GM12878 (cell line): Measurements from ENCODE around the gene SOBP. TPM values are rescaled to one million over a fixed set of nuclear protein-coding genes. Genes with fewer than 3 reads are reported as not detected.

Experiments
- ATAC-seq: fragments of 200-7000 bp; cut with Tn5 transposase; 3 replicates; pipeline ENCODE4 v1.9.1; 2020; ENCODE audit warnings: mild to moderate bottlenecking, moderate library complexity
- BruUV-seq: library from RNA; stranded (reverse); fragments of 400-500 nt; replicated peaks from 2 replicates; lab custom pipeline; 2021; lab: Mats Ljungman, UMichigan
- CTCF ChIA-PET: fragments of 300-600 bp; sonication (Branson Sonifier 250); formaldehyde crosslinking; extraction: SDS; loops from one replicate; lab custom pipeline; 2021; ENCODE audit warnings: inconsistent platforms; lab: Yijun Ruan, JAX
- POLR2A ChIA-PET: fragments of 350-600 bp; formaldehyde crosslinking; extraction: SDS; loops from one replicate; lab custom pipeline; 2021; ENCODE audit warnings: inconsistent platforms; lab: Charles Lee
- RAD21 ChIA-PET: fragments of 300-600 bp; sonication (Branson Sonifier 250); formaldehyde crosslinking; loops from one replicate; lab custom pipeline; 2023; ENCODE audit warnings: antibody characterized with exemption; ENCODE audit not compliant: unreplicated experiment; lab: Charles Lee
- SMC1A ChIA-PET: fragments of 300-600 bp; sonication (Branson Sonifier 250); formaldehyde crosslinking; loops from one replicate; lab custom pipeline; 2023; ENCODE audit not compliant: unreplicated experiment, uncharacterized antibody; lab: Charles Lee
- DNase-seq: peaks from one replicate; pipeline ENCODE4 v3.0.0-alpha.2; 2011; ENCODE audit warnings: low read depth, low spot score
- FAIRE-seq: peaks from 3 replicates; lab custom pipeline; 2011; peaks lifted over from hg19 to GRCh38; lab: Jason Lieb, UNC
- H2AFZ ChIP-seq: 2 replicates; pipeline ENCODE4 v1.6.0; 2011; ENCODE audit warnings: low read depth, low read length, control low read depth; ENCODE audit not compliant: control insufficient read depth
- H3K27ac ChIP-seq: 2 replicates; pipeline ENCODE4 v1.5.1; 2011; ENCODE audit warnings: control low read depth; ENCODE audit not compliant: control insufficient read depth, insufficient read depth
- H3K27me3 ChIP-seq, 2 experiments: replicated peaks in 1 of 2; 2 replicates each; pipeline versions ENCODE4 v1.6.0 to v1.6.1; 2011; ENCODE audit warnings: low read length in 1 of 2; ENCODE audit not compliant: control insufficient read depth in 2 of 2, insufficient read depth in 2 of 2
- H3K36me3 ChIP-seq, 2 experiments: 2 replicates each; pipeline ENCODE4 v1.5.1; 2011; ENCODE audit warnings: low read length in 1 of 2; ENCODE audit not compliant: control insufficient read depth in 2 of 2, insufficient read depth in 2 of 2
- H3K4me1 ChIP-seq: 2 replicates; pipeline ENCODE4 v1.6.1; 2011; ENCODE audit warnings: mild to moderate bottlenecking, low read length, moderate library complexity, mixed read lengths; ENCODE audit not compliant: control insufficient read depth, insufficient read depth
- H3K4me2 ChIP-seq: 2 replicates; pipeline ENCODE4 v1.6.0; 2011; ENCODE audit warnings: control low read depth; ENCODE audit not compliant: control insufficient read depth, insufficient read depth
- H3K4me3 ChIP-seq: fragments of 200-600 bp; sonication (generic); 2 replicates; pipeline ENCODE4 v1.5.1; 2016
- H3K79me2 ChIP-seq: 2 replicates; pipeline ENCODE4 v1.6.0; 2011; ENCODE audit warnings: low read length; ENCODE audit not compliant: control insufficient read depth, insufficient read depth
- H3K9ac ChIP-seq: 2 replicates; pipeline ENCODE4 v1.8.0; 2011; ENCODE audit warnings: low read length, control low read depth, mixed read lengths; ENCODE audit not compliant: control insufficient read depth, insufficient read depth
- H3K9me3 ChIP-seq: replicated peaks from 3 replicates; pipeline ENCODE4 v1.5.1; 2011; ENCODE audit warnings: mild to moderate bottlenecking, low read length; ENCODE audit not compliant: control insufficient read depth, insufficient read depth
- H4K20me1 ChIP-seq: 2 replicates; pipeline ENCODE4 v1.6.0; 2011; ENCODE audit not compliant: control insufficient read depth, insufficient read depth
- BHLHE40 ChIP-seq, 2 experiments: fragments of 450-650 bp in 1 of 2; IDR thresholded peaks; 2 replicates each; pipeline ENCODE4 v1.6.1; 2011 to 2017; ENCODE audit warnings: low read depth in 2 of 2, borderline replicate concordance in 1 of 2, improper control_type of control experiment in 1 of 2, low read length in 1 of 2, mild to moderate bottlenecking in 1 of 2
- CHD2 ChIP-seq: IDR thresholded peaks from 2 replicates; pipeline ENCODE4 v1.6.1; 2011; ENCODE audit warnings: low read depth, low read length, improper control_type of control experiment, borderline replicate concordance
- DPF2 ChIP-seq: fragments of 450-650 bp; IDR thresholded peaks from 2 replicates; pipeline ENCODE4 v1.6.1; 2017; ENCODE audit warnings: mild to moderate bottlenecking
- EED ChIP-seq: sonication (generic); IDR thresholded peaks from 2 replicates; pipeline ENCODE4 v1.6.1; 2016; ENCODE audit warnings: antibody characterized with exemption, low read depth
- EGR1 ChIP-seq, 2 experiments: IDR thresholded peaks; 1 replicate in 1 of 2; 2 replicates in 1 of 2; pipeline ENCODE4 v1.6.1; 2011 to 2012; ENCODE audit warnings: low read depth in 2 of 2, low read length in 2 of 2, borderline replicate concordance in 1 of 2, mild to moderate bottlenecking in 1 of 2, moderate library complexity in 1 of 2
- HDAC2 ChIP-seq: fragments of 200-600 bp; sonication (generic); IDR thresholded peaks from 2 replicates; pipeline ENCODE4 v1.6.1; 2017
- JUND ChIP-seq: IDR thresholded peaks from 2 replicates; pipeline ENCODE4 v1.6.1; 2012; ENCODE audit warnings: low read depth, mild to moderate bottlenecking, low read length, improper control_type of control experiment, moderate library complexity
- MTA2 ChIP-seq: fragments of 450-650 bp; IDR thresholded peaks from 2 replicates; pipeline ENCODE4 v1.6.1; 2016; ENCODE audit warnings: low read depth, mild to moderate bottlenecking, moderate library complexity
- MTA3 ChIP-seq: IDR thresholded peaks from 2 replicates; pipeline ENCODE4 v1.6.1; 2012; ENCODE audit warnings: low read length, inconsistent platforms, borderline replicate concordance
- NFYA ChIP-seq: IDR thresholded peaks from 2 replicates; pipeline ENCODE4 v1.6.1; 2011; ENCODE audit warnings: low read depth, mild to moderate bottlenecking, low read length, improper control_type of control experiment, borderline replicate concordance
- NRF1 ChIP-seq: conservative IDR thresholded peaks from 2 replicates; pipeline ENCODE4 v1.6.1; 2011; ENCODE audit warnings: mild to moderate bottlenecking, low read depth, low read length, improper control_type of control experiment
- RCOR1 ChIP-seq: conservative IDR thresholded peaks from 2 replicates; pipeline ENCODE4 v1.6.1; 2012; ENCODE audit warnings: low read depth, low read length, improper control_type of control experiment
- ZNF207 ChIP-seq: fragments of 450-650 bp; IDR thresholded peaks from 2 replicates; pipeline ENCODE4 v1.6.1; 2014; ENCODE audit warnings: antibody characterized with exemption, mild to moderate bottlenecking, borderline replicate concordance
- WGBS: methylation state at CpG from one replicate; pipeline ENCODE4 v1.1.6; 2016; ENCODE audit warnings: low lambda C conversion rate; ENCODE audit not compliant: insufficient replicate concordance, insufficient coverage; ENCODE audit errors: missing lambda C conversion rate; 5-methylcytosine and 5-hydroxymethylcytosine counted together
- in situ Hi-C: fragments of 300-500 bp; cut with MboI; formaldehyde crosslinking; loops from 9 replicates; pipeline ENCODE4 v1.14.3; 2018; ENCODE audit warnings: mixed read lengths
- intact Hi-C: fragments of 100-400 bp; cut with micrococcal nuclease; formaldehyde crosslinking; loops from one replicate; pipeline ENCODE4 v1.14.2; 2022; ENCODE audit not compliant: unreplicated experiment
- polyA plus RNA-seq, 11 experiments: library from polyadenylated mRNA; depleted of rRNA in 4 of 11; unstranded in 6 of 11; stranded (reverse) in 5 of 11; fragments of >200 nt; fragmentation: Nextera tagmentation in 4 of 11; fragmentation: Illumina TruSeq in 1 of 11; extraction: Ambion mirVana in 4 of 11; extraction: Trizol in 1 of 11; gene quantifications; 1 replicate in 1 of 11; 2 replicates in 10 of 11; pipeline versions ENCODE4 v1.2.1 to v1.2.3, GENCODE V29; 2011 to 2016; ENCODE audit warnings: inconsistent platforms in 2 of 11, missing spikeins in 2 of 11, low read depth in 1 of 11
- total RNA-seq, 4 experiments: library from RNA; depleted of rRNA in 3 of 4; stranded (reverse); fragments of >200 nt in 3 of 4; fragmentation: Illumina TruSeq in 1 of 4; extraction: Trizol in 1 of 4; gene quantifications; 2 replicates each; pipeline versions ENCODE4 v1.2.1 to v1.2.3, GENCODE V29; 2013 to 2021
- TF ChIP-seq, protein P1 (sequence below): IDR thresholded peaks from 2 replicates; pipeline ENCODE4 v1.6.1; 2012; ENCODE audit warnings: low read depth, low read length, improper control_type of control experiment
- TF ChIP-seq, protein P2 (sequence below): IDR thresholded peaks from 2 replicates; pipeline ENCODE4 v1.6.1; 2012; ENCODE audit warnings: low read depth, low read length, improper control_type of control experiment
- TF ChIP-seq, protein P3 (sequence below): IDR thresholded peaks from 2 replicates; pipeline ENCODE4 v1.6.1; 2012; ENCODE audit warnings: low read depth, low read length, improper control_type of control experiment

Gene SOBP
- total and polyA plus RNA-seq, 10 of the 15 experiments (the other 5 are each of a cell fraction or from before 2014, with no cell fraction given), result 0.49 to 1.9 (median 0.78) TPM

DNA sequence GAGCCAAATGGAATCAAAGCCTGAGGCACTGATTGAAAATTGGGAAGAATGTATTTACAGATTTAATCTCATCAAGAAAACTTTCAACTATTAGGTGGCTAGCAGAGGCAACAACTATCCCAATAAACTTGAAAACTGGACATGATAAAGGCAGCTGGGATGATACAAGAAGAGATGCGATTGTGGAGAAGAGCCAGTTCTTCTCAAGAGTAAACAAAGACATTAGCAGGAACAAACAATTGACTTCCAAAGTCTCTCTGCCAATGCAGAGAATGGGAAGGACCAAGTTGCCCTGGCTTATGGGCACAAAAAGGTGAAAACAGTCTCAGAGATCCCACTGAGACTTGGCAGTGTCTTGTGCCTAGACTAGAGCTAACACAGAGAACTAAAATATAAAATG lies 132.4 kb downstream of the SOBP start:
- H3K36me3 ChIP-seq, result no peaks in the 10 kb centered on the region
- ChIA-PET CTCF (no interaction called here), RAD21 (no interaction called here), SMC1A (interaction anchor here (1.2 kb wide), 1 partner anchor 27 kb away, joined by 3 read pairs; no protein-coding TSS in a partner anchor), POLR2A (no interaction called here)
- no peak for FAIRE-seq
- H3K4me1 ChIP-seq, result peaks cover 14% of the 10 kb centered on the region
- 96% methylated on average over 1 of the region's 1 CpG for whole genome bisulfite sequencing
- TF ChIP-seq NFYA, result no peak
- TF ChIP-seq ZNF207, result no peak
- TF ChIP-seq, protein P1, sequence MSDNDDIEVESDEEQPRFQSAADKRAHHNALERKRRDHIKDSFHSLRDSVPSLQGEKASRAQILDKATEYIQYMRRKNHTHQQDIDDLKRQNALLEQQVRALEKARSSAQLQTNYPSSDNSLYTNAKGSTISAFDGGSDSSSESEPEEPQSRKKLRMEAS, result no peak
- TF ChIP-seq, protein P2, sequence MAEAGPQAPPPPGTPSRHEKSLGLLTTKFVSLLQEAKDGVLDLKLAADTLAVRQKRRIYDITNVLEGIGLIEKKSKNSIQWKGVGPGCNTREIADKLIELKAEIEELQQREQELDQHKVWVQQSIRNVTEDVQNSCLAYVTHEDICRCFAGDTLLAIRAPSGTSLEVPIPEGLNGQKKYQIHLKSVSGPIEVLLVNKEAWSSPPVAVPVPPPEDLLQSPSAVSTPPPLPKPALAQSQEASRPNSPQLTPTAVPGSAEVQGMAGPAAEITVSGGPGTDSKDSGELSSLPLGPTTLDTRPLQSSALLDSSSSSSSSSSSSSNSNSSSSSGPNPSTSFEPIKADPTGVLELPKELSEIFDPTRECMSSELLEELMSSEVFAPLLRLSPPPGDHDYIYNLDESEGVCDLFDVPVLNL, result no peak
- H3K4me2 ChIP-seq, result no peak overlapping the region
- no peak for DNase-seq
- no peak overlapping the region for H3K4me3 ChIP-seq
- no peak overlapping the region for H3K9ac ChIP-seq
- intact Hi-C loops, result no loop called here
- no peaks in the 10 kb centered on the region for H3K79me2 ChIP-seq
- no peak overlapping the region for H2AFZ ChIP-seq
- H3K27ac ChIP-seq, result no peak overlapping the region
- H4K20me1 ChIP-seq, result no peaks in the 10 kb centered on the region
- ATAC-seq, result no peak
- BruUV-seq, result no TSS peak
- H3K27me3 ChIP-seq, result peaks cover 0 to 2% of the 10 kb centered on the region in 2 experiments; a peak in 1 of 4 replicates
- no peaks in the 10 kb centered on the region for H3K9me3 ChIP-seq
- in situ Hi-C loops, result no loop called here

DNA sequence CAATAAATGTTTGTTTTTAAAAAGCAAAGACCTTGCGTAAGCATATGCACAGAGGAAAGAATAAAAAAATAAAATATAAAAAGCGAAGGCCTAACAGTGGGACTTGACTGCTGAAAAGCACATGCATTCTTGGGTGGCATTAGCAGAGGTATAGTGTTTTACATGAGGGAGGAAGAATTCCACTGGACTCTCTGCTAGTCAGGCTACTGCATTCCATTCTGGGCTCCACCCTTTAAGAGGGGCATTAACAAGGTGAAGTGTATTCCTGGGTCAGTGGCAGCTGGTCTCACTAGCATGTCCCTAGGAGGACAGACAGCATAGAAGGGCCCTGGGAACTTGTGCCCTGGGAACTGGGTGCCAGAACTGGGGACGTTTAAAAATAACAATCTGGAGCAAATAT lies 134.1 kb downstream of the SOBP start:
- CTCF ChIA-PET, result interaction anchor here (0.9 kb wide), 1 partner anchor 306 kb away, joined by 3 read pairs; no protein-coding TSS in a partner anchor
- Histone ChIP-seq H3K36me3 (no peaks in the 10 kb centered on the region), H3K9me3 (no peaks in the 10 kb centered on the region), H3K27ac (no peak overlapping the region), H3K27me3 (peaks cover 0 to 2% of the 10 kb centered on the region in 2 experiments; a peak in 1 of 4 replicates), H2AFZ (no peak overlapping the region), H3K4me3 (no peak overlapping the region), H3K4me2 (no peak overlapping the region), H3K4me1 (peaks cover 3% of the 10 kb centered on the region), H3K9ac (no peak overlapping the region), H4K20me1 (no peaks in the 10 kb centered on the region), H3K79me2 (no peaks in the 10 kb centered on the region)
- DNase-seq, result no peak
- ATAC-seq, result no peak
- FAIRE-seq, result no peak
- POLR2A ChIA-PET, result no interaction called here
- 73% methylated on average over 3 of the region's 3 CpGs for WGBS
- intact Hi-C loops (no loop called here), in situ Hi-C loops (no loop called here)
- SMC1A ChIA-PET, result interaction anchor here (0.9 to 1.7 kb wide), 3 partner anchors 10 to 50 kb away, joined by 3 to 5 read pairs (median 3); no protein-coding TSS in a partner anchor
- no TSS peak for BruUV-seq
- RAD21 ChIA-PET, result no interaction called here
- no peak for TF ChIP-seq BHLHE40 (IDR thresholded peaks at IDR 0.05; ENCODE audit: borderline replicate concordance in 1 of 2, low read depth in 2 of 2, low read length in 1 of 2)
- TF ChIP-seq NRF1, result no peak
- no peak for TF ChIP-seq DPF2
- no peak for TF ChIP-seq ZNF207
- TF ChIP-seq HDAC2, result no peak
- TF ChIP-seq CHD2, result no peak
- no peak for TF ChIP-seq EGR1 (IDR thresholded peaks at IDR 0.05; ENCODE audit: borderline replicate concordance in 1 of 2, low read depth in 2 of 2, low read length in 2 of 2)
- no peak for TF ChIP-seq RCOR1
- TF ChIP-seq MTA3, result no peak
- TF ChIP-seq, protein P3, sequence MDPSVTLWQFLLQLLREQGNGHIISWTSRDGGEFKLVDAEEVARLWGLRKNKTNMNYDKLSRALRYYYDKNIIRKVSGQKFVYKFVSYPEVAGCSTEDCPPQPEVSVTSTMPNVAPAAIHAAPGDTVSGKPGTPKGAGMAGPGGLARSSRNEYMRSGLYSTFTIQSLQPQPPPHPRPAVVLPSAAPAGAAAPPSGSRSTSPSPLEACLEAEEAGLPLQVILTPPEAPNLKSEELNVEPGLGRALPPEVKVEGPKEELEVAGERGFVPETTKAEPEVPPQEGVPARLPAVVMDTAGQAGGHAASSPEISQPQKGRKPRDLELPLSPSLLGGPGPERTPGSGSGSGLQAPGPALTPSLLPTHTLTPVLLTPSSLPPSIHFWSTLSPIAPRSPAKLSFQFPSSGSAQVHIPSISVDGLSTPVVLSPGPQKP, result no peak
- TF ChIP-seq EED, result no peak
- no peak for TF ChIP-seq JUND
- TF ChIP-seq MTA2, result no peak
